ENCODE measurements around the gene NOXO1. TPM values are rescaled to one million over a fixed set of nuclear protein-coding genes. Genes with fewer than 3 reads are reported as not detected.

The NOXO1 gene
- total and polyA plus RNA-seq, 9 of the 15 experiments (the other 6 are each of a cell fraction or from before 2014, with no cell fraction given): not detected

DNA sequence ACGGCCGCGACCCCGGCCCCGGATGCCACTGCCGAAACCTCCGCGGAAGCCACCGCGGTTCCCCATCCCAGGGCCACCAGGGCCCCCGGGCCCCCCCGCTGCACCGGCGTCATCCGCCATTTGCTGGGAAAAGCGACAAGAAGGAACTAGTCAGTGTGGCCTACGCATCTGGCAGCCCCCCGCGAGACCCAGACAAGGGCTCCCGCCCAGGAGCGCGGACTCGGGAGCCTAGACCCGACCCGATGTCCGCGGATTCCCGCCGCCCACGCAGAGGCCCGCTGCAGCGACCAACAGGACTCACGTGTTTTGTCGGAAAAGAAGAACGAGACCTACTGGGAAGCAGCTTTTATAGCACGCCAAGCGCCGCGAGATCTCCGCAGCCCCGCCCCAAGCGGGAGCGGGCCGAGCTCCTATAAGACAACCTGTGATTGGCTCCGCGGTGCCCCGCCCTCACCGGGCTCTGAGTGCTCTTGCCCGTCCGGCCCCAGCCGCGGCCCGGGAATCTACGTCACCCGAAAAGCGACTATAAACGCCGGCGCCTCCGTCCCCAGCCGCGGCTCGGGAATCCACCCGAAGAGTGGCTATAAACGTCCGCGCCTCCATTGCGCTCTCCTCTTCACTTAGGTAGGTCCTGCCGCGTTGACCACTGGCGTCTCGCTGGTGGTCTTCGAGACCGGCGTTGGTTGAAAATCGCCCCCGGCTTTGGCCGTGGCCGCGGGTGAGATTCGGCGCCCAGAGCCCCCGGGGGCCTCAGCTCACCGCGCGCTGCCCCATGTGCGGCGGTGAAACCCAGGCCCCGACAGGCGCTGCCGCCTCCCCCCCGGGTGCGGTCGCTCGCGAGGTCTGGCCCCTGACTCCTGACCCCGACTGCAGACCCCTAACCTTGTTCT lies 16.5 kb downstream of the NOXO1 start, which contains the start of gene RPS2 (continued):
- TF ChIP-seq HNRNPL (IDR thresholded peaks at IDR 0.05; ENCODE audit: low read depth, low read length): peak; percentile 96
- peak; percentile 94 for TF ChIP-seq MBD2 (IDR thresholded peaks at IDR 0.05; ENCODE audit: borderline replicate concordance, low read depth)
- TF ChIP-seq, protein P1, sequence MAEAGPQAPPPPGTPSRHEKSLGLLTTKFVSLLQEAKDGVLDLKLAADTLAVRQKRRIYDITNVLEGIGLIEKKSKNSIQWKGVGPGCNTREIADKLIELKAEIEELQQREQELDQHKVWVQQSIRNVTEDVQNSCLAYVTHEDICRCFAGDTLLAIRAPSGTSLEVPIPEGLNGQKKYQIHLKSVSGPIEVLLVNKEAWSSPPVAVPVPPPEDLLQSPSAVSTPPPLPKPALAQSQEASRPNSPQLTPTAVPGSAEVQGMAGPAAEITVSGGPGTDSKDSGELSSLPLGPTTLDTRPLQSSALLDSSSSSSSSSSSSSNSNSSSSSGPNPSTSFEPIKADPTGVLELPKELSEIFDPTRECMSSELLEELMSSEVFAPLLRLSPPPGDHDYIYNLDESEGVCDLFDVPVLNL (CRISPR knock-in tag; IDR thresholded peaks at IDR 0.05; ENCODE audit: low read depth): no peak
- TF ChIP-seq ZBED1 (IDR thresholded peaks at IDR 0.05): 0 out of 2 replicates have a peak, but pooled peaks have one; percentile 35
- peak; percentile 27; the same call in 1 of the 2 replicates for TF ChIP-seq ELF2 (CRISPR knock-in tag; IDR thresholded peaks at IDR 0.05)
- TF ChIP-seq SETDB1 (IDR thresholded peaks at IDR 0.05; ENCODE audit: low read length): no peak
- TF ChIP-seq ZNF134 (CRISPR knock-in tag; conservative IDR thresholded peaks at IDR 0.05): no peak
- TF ChIP-seq PRPF4 (IDR thresholded peaks at IDR 0.05; ENCODE audit: insufficient read depth, low read depth, low read length, poor library complexity, severe bottlenecking): peak; percentile 96
- TF ChIP-seq ASH1L (IDR thresholded peaks at IDR 0.05; ENCODE audit: borderline replicate concordance, low read depth, partially characterized antibody): no peak
- no peak for TF ChIP-seq RNF2 (IDR thresholded peaks at IDR 0.05)
- TF ChIP-seq NFIX (CRISPR knock-in tag; IDR thresholded peaks at IDR 0.05; ENCODE audit: low read depth): no peak
- TF ChIP-seq RBM17 (IDR thresholded peaks at IDR 0.05; ENCODE audit: borderline replicate concordance, low read depth, low read length): no peak
- TF ChIP-seq ZNF830 (CRISPR knock-in tag; IDR thresholded peaks at IDR 0.05): 0 out of 2 replicates have a peak, but pooled peaks have one; percentile 93
- no peak for TF ChIP-seq SNIP1 (IDR thresholded peaks at IDR 0.05; ENCODE audit: low read depth)
- no peak for TF ChIP-seq ZNF316 (IDR thresholded peaks at IDR 0.05)
- peak; percentile 99 for TF ChIP-seq RBFOX2 (IDR thresholded peaks at IDR 0.05; ENCODE audit: low read depth, low read length)
- TF ChIP-seq GABPB1 (CRISPR knock-in tag; IDR thresholded peaks at IDR 0.05): peak; percentile 67; the same call in 1 of the 2 replicates
- peak; percentile 97 for TF ChIP-seq C11orf30 (IDR thresholded peaks at IDR 0.05; ENCODE audit: low read depth)
- 0 out of 2 replicates have a peak, but pooled peaks have one; percentile 39 for TF ChIP-seq ZNF41 (CRISPR knock-in tag; conservative IDR thresholded peaks at IDR 0.05)
- TF ChIP-seq THRB (CRISPR knock-in tag; conservative IDR thresholded peaks at IDR 0.05): peak; percentile 79; the same call in 1 of the 2 replicates
- peak; percentile 3 for TF ChIP-seq PCBP2 (IDR thresholded peaks at IDR 0.05; ENCODE audit: low read depth, low read length, poor library complexity, severe bottlenecking)
- 0 out of 2 replicates have a peak, but pooled peaks have one; percentile 53 for TF ChIP-seq JUND (IDR thresholded peaks at IDR 0.05; ENCODE audit: borderline replicate concordance, low read depth, low read length)
- no peak for TF ChIP-seq JUND (tag; IDR thresholded peaks at IDR 0.05; ENCODE audit: borderline replicate concordance, low read depth, low read length)
- peak; percentile 87 for TF ChIP-seq ARHGAP35 (IDR thresholded peaks at IDR 0.05; ENCODE audit: partially characterized antibody)
- TF ChIP-seq ZNF274 (IDR thresholded peaks at IDR 0.05; ENCODE audit: borderline replicate concordance, low read depth, low read length): no peak
- TF ChIP-seq KLF10 (CRISPR knock-in tag; IDR thresholded peaks at IDR 0.05): no peak
- TF ChIP-seq MAFF (IDR thresholded peaks at IDR 0.05; ENCODE audit: low read length): peak; percentile 36; the same call in 1 of the 2 replicates
- no peak for TF ChIP-seq TAL1 (IDR thresholded peaks at IDR 0.05)
- TF ChIP-seq CBX1 (IDR thresholded peaks at IDR 0.05; ENCODE audit: low read depth): peak; percentile 95
- TF ChIP-seq ZNF766 (CRISPR knock-in tag; conservative IDR thresholded peaks at IDR 0.05): no peak

Measured in K562 (cell line).